Pancreas (tissue), 10 donors: ENCODE measurements around the gene PLA2G2D. TPM values are rescaled to one million over a fixed set of nuclear protein-coding genes. Genes with fewer than 3 reads are reported as not detected.

Experiments used
- ATAC-seq, 4 donors: fragments of 200-7000 bp; cut with Tn5 transposase; one replicate each; pipeline versions ENCODE4 v1.8.0 to v1.9.1; 2020; ENCODE audit warnings: mild to moderate bottlenecking in 4 of 4, moderate library complexity in 4 of 4
- DNase-seq, 6 donors: peaks; one replicate each; pipeline ENCODE4 v3.0.0-alpha.2; 2020
- FAIRE-seq: peaks from 2 replicates; lab custom pipeline; 2012; peaks lifted over from hg19 to GRCh38; lab: Jason Lieb, UNC
- H3K27ac ChIP-seq, 4 donors: fragments of 200-600 bp; sonication (generic); 1 replicate in 3 of 4; 2 replicates in 1 of 4; pipeline versions ENCODE4 v1.5.0 to v1.8.0; 2020
- H3K27me3 ChIP-seq, 4 donors: fragments of 200-600 bp; one replicate each; pipeline ENCODE4 v1.8.0; 2021
- H3K36me3 ChIP-seq, 3 donors: fragments of 200-600 bp; sonication (generic) in 1 of 3; one replicate each; pipeline versions ENCODE4 v1.5.0 to v1.8.0; 2020 to 2021
- H3K4me1 ChIP-seq, 3 donors: fragments of 200-600 bp; one replicate each; pipeline ENCODE4 v1.8.0; 2021
- H3K4me3 ChIP-seq, 4 donors: fragments of 200-600 bp; sonication (generic) in 2 of 4; one replicate each; pipeline versions ENCODE4 v1.5.0 to v1.8.0; 2020 to 2021
- H3K9me3 ChIP-seq, 4 donors: fragments of 200-600 bp; one replicate each; pipeline ENCODE4 v1.8.0; 2021
- whole genome bisulfite sequencing, 2 donors: extraction: QIAGEN DNeasy Blood & Tissue Kit; methylation state at CpG; one replicate each; pipeline ENCODE4 v1.1.7; 2013; 5-methylcytosine and 5-hydroxymethylcytosine counted together
- intact Hi-C, 3 donors: fragments of 100-400 bp; cut with DNase I; formaldehyde crosslinking; loops; one replicate each; pipeline versions ENCODE4 v1.11.1 to v1.14.2; 2022
- polyA plus RNA-seq, 2 donors: library from polyadenylated mRNA; stranded (reverse); fragments of 200-250 nt; gene quantifications; one replicate each; pipeline ENCODE4 v1.2.3, GENCODE V29; 2013
- total RNA-seq, 6 donors: library from RNA; stranded (reverse); fragmentation: NEBNext Ultra II Directional in 4 of 6; extraction: Animal tissue kit (Norgen Biotek cat#: 25700) in 4 of 6; gene quantifications; one replicate each; pipeline versions ENCODE4 v1.2.1 to v1.2.4, GENCODE V29; 2021 to 2023
- TF ChIP-seq, protein P1 (sequence below), 4 donors: fragments of 200-600 bp; sonication (generic) in 3 of 4; IDR thresholded peaks; one replicate each; pipeline versions ENCODE4 v1.5.0 to v1.8.0; 2021; ENCODE audit warnings: antibody characterized with exemption in 4 of 4
- donor health status: healthy with polysubstance abuse.
- donor health status: DM: no; HTN: no; CAD: no; lungs with moderate emphysema.
- donor health status: DM: no; HTN: no; CAD: no.
- donor health status: control.
- donor health status: control.
- donor health status: Bipolar disorder and iron deficiency.
- donor health status: DM: yes; HTN: yes; CAD: no.
- donor health status: DM: no; HTN: no; CAD: no.
- donor health status: DM: no; HTN: no; CAD: no.
- donor health status: DM: yes; HTN: yes; CAD: no.

PLA2G2D gene
- total and polyA plus RNA-seq, 8 donors = 0.25 TPM; not detected in 7

DNA sequence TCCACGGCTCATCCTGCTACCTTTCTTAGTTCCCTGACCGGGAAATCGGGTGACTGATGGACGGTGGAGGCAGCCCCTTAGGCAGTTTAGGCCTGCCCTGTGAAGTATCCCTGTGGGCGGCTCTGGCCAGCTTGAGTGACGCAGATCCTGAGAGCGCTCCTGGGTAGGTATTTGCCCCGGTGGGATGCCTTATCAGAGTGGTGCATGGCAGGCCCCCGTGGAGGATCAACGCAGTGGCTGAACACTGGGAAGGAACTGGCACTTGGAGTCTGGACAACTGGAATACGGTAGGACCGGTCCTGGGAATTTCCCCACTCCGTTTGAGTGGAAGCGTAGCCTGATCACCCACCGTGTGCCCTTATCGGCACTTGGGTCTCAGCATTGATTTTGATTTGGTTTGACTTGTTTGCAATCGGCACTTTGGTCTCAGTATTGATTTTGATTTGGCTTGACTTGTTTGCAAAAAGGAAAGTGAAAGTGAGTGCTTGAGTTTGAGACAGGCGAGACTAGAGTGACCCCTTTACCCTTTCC lies 35.0 kb upstream of the PLA2G2D start:
- peak in 3 of 4 donors; percentile 5 to 25 (median 25) for ATAC-seq
- H3K4me3 ChIP-seq = peak overlapping the region in 2 of 4 donors; percentile 20 to 28
- no peak for FAIRE-seq
- H3K4me1 ChIP-seq = peaks cover 0 to 19% (median 4%) of the 10 kb centered on the region in 3 donors
- H3K9me3 ChIP-seq = no peaks in the 10 kb centered on the region
- H3K27ac ChIP-seq = peak overlapping the region in 2 of 4 donors; percentile 54 to 58
- peak in 1 of 6 donors; percentile 51 for DNase-seq
- no peaks in the 10 kb centered on the region for H3K27me3 ChIP-seq
- intact Hi-C loops = no loop called here
- no peaks in the 10 kb centered on the region for H3K36me3 ChIP-seq
- TF ChIP-seq, protein P1, sequence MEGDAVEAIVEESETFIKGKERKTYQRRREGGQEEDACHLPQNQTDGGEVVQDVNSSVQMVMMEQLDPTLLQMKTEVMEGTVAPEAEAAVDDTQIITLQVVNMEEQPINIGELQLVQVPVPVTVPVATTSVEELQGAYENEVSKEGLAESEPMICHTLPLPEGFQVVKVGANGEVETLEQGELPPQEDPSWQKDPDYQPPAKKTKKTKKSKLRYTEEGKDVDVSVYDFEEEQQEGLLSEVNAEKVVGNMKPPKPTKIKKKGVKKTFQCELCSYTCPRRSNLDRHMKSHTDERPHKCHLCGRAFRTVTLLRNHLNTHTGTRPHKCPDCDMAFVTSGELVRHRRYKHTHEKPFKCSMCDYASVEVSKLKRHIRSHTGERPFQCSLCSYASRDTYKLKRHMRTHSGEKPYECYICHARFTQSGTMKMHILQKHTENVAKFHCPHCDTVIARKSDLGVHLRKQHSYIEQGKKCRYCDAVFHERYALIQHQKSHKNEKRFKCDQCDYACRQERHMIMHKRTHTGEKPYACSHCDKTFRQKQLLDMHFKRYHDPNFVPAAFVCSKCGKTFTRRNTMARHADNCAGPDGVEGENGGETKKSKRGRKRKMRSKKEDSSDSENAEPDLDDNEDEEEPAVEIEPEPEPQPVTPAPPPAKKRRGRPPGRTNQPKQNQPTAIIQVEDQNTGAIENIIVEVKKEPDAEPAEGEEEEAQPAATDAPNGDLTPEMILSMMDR (IDR thresholded peaks at IDR 0.05) = no peak
- 40 to 44% methylated on average over 18 of the region's 18 CpGs for WGBS, 2 donors

- Histone ChIP-seq H3K36me3 (no peaks in the 10 kb centered on the region), H3K4me3 (no peak overlapping the region), H3K9me3 (no peaks in the 10 kb centered on the region), H3K27me3 (no peaks in the 10 kb centered on the region), H3K4me1 (peaks cover 0 to 19% (median 4%) of the 10 kb centered on the region in 3 donors), H3K27ac (peak overlapping the region in 2 of 4 donors; percentile 22 to 54)
- TF ChIP-seq, protein P1 (IDR thresholded peaks at IDR 0.05) = no peak
- ATAC-seq (peak in 3 of 4 donors; percentile 23 to 65 (median 46)), DNase-seq (peak in 2 of 6 donors; percentile 28 to 61), FAIRE-seq (no peak)
- WGBS, 2 donors = 79 to 81% methylated on average over 6 of the region's 6 CpGs
- intact Hi-C loops = no loop called here
Measured at GRCh38 chr1:20153000-20153418, 33.7 kb upstream of the PLA2G2D start.

- FAIRE-seq (no peak), DNase-seq (no peak), ATAC-seq (peak in 1 of 4 donors; percentile 3)
- H3K4me3 ChIP-seq = peak overlapping the region in 2 of 4 donors; percentile 27 to 40
- H3K9me3 ChIP-seq = no peaks in the 10 kb centered on the region
- H3K36me3 ChIP-seq = no peaks in the 10 kb centered on the region
- H3K27ac ChIP-seq = peak overlapping the region in 2 of 4 donors; percentile 22 to 54
- no peaks in the 10 kb centered on the region for H3K27me3 ChIP-seq
- H3K4me1 ChIP-seq = peaks cover 0 to 19% (median 4%) of the 10 kb centered on the region in 3 donors
- TF ChIP-seq, protein P1 (IDR thresholded peaks at IDR 0.05) = no peak
- intact Hi-C loops = no loop called here
- WGBS, 2 donors = 43 to 61% methylated on average over 7 of the region's 7 CpGs
Measured at GRCh38 chr1:20152599-20152930, 33.2 kb upstream of the PLA2G2D start.

DNA sequence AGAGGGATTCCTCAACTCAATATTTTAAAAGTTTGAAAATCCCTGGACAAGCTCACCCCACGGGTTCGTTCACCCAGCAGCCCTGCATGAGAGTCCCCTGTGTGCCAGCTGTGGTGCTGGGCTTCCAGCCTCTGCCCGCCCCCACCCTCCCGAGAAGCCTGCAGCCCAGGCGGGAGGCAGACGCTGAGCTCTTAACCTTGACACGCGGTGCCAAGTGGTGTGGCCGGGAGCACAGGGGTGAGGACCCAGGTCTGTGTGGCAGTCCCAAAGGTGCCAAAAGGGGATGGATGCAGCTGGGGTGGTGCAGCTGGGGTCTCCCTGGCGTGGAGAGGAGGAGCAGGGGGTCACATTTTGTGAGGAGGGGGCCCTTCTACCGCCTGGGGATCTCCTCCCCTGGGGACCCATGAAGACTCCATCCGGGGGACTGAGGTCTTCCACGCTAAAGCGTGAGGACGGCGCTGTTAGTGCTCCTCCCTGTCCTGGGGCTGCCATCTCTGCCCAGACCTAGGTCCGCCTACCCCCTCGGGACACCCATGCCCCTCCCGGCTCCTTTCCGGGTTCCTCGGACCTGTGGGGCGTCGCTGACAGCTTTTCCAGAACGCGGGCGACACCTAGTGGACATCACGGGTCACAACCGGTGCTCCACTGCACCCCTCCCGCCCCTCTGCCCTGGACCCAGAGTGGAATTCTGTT lies 32.7 kb upstream of the PLA2G2D start:
- peak overlapping the region in 3 of 4 donors; percentile 5 to 40 (median 27) for H3K4me3 ChIP-seq
- 4% methylated on average over 29 of the region's 29 CpGs for WGBS, 2 donors
- ATAC-seq (peak; percentile 93 to 94 (median 94)), DNase-seq (peak; percentile 67 to 91 (median 82)), FAIRE-seq (no peak)
- TF ChIP-seq, protein P1 (IDR thresholded peaks at IDR 0.05) = peak; percentile 92 to 95 (median 93)
- no peaks in the 10 kb centered on the region for H3K36me3 ChIP-seq
- peaks cover 0 to 19% (median 4%) of the 10 kb centered on the region in 3 donors for H3K4me1 ChIP-seq
- no peaks in the 10 kb centered on the region for H3K27me3 ChIP-seq
- H3K9me3 ChIP-seq = no peaks in the 10 kb centered on the region
- intact Hi-C loops = no loop called here
- H3K27ac ChIP-seq = no peak overlapping the region
